ENCODE results near the gene ESYT2.
"Not testable (repeated sequence)": the region's sequence is repeated elsewhere in the genome, so short reads cannot be mapped to it uniquely, and the experiment has no call there.

ESYT2 gene

DNA sequence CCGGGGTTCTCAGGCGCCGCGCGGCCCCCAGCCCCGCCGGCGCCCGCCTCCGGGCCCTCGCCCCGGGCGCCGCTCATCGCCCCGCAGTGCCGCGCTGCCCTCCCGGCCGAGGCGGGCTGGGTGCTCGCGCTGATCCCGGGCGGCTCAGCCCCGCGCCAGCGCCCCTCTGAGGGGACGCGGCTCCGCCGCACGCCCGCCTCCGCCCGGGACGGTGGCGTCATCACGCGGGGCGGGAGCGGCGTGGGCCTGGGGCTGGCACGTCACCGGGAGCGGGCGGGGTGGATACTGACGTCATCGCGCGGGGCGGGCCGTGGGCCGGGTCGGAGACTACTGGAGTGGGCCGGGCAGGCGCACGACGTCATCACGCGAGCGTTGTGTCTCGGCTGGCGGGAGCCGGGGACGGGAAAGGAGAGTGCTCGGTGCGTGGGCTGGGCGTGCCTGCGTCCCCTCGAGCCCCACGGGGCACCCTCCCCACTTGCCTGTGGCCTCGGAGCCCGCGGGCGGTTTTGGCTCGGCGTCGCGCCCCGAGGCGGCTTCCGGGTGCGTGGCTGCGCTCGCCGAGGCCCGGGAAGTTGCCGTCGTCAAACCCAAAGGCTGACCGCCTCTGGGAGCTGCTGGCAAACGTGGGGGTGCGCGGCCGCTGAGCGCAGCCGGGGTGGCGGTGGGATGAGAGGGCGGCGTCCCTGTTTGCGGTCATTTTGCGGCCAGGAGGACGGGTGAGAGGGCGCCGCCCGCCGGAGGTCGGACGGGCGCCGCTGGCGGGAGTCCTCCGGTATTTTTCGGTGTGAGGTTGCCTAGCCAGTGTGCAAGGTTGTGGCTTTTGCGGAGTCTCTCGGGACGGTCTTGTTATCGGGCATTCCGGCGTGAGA, at the start of gene ESYT2:
Gene ESYT2, minus strand, starts transcription at position 168 of the 869 bp plus-strand sequence. Its CDS starts 91 bp downstream, at position 77.
- peak; percentile 82 to 89 for DNase-seq

- not testable (repeated sequence) for DNase-seq
These were observed 49.1 kb upstream of the ESYT2 start for GRCh38 chr7:158878151-158879079.

GRCh38 chr7:158876984-158877383, 47.7 kb upstream of the ESYT2 start:
- no peak for DNase-seq

DNA sequence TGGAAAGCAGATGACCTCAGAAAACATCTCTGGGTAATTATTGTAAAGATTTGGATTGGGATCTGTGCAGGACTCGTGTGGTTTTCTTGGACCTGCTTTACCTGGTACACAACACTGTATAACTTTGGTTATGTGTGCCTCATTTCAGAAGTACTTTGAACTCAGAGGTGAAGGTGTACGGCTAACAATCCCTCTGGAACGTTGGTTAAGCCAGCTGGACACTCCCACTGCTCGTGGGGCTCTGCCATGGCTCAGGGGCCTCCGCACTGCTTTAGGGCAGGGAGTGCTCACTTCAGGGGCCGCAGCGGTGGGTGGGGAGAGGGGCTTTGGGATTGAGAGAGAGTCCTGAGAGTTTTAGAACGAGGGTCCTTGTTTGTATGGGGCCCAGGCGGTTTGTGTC, 40.6 kb upstream of the ESYT2 start:
- no peak for DNase-seq

GRCh38 chr7:158868764-158869410, 39.6 kb upstream of the ESYT2 start:
- DNase-seq = no peak

GRCh38 chr7:158867214-158867984, 38.1 kb upstream of the ESYT2 start:
- no peak for DNase-seq

GRCh38 chr7:158865977-158866376, 36.7 kb upstream of the ESYT2 start:
- DNase-seq = no peak

DNA sequence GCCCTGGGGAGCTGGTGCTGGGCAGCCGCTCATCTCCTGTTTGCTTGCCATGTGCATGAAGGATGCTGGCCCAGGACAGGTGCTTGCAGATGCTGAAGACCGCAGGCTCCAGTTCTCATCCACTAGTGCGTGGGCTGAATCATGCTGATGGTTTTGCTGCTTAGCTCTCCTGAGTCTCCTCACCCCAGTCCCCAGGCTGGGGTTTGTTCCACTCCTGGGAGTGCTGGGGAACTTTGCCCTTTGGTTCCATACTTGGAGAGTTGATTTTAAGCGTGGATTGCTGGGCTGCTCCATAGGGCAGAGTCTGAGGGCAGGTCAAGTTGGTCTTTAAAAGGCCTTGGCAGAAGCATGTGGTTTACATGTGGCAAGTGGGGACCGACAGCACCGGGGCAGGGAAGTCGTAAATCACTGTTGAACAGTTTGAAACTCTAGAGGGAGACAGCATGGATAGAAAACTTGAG, 36.2 kb upstream of the ESYT2 start:
- DNase-seq = no peak

DNA sequence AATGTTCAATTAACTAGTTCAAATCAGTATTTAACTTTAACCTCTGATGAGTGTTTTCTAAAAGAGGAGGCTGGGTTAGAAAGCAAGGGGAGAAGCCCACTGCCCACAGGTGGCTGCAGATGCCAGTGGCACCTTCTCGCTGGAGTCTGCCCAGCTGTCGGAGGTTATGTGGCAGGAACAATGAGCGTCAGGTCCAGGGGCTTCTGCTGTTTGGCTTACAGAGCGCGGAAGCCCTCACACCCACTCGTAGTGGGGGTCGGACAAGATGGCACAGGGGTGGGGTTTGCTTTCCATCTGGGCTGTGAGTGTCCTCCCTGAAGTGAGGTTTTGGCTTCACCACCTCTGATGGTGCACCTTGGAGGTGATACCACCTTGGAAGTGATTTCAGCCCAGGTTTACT, 35.5 kb upstream of the ESYT2 start:
- no peak for DNase-seq

DNA sequence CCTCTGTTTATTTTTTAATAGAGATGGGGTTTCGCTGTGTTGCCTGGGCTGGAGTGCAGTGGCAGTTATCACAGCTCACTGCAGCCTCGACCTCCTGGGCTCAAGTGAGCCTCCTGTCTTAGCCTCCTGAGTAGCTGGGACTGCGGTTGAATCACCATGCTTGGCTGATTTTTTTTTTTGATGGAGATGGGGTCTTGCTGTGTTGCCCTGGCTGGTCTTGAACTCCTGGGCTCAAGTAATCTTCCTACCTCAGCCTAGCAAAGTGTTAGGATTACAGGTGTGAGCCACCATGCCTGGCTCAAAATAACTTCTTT, 35.2 kb upstream of the ESYT2 start:
- no peak for DNase-seq

- peak; percentile 51 to 57 for DNase-seq
These were observed 34.5 kb upstream of the ESYT2 start for GRCh38 chr7:158863611-158864506.

GRCh38 chr7:158862985-158863610, 33.8 kb upstream of the ESYT2 start:
- peak in 1 of 2 experiments; percentile 51 for DNase-seq

- no peak for DNase-seq
These were observed 32.8 kb upstream of the ESYT2 start for GRCh38 chr7:158861936-158862704.

- no peak for DNase-seq
These were observed 31.9 kb upstream of the ESYT2 start for GRCh38 chr7:158861004-158861787.

- no peak for DNase-seq
These were observed 31.1 kb upstream of the ESYT2 start for GRCh38 chr7:158860394-158860793.

- no peak for DNase-seq
These were observed 29.5 kb upstream of the ESYT2 start for GRCh38 chr7:158858592-158859503.

GRCh38 chr7:158856883-158857668, 27.8 kb upstream of the ESYT2 start:
- peak; percentile 3 to 45 for DNase-seq

All from Kasumi-1 (cell line).